ENCODE results near the gene XIRP1. TPM values are rescaled to one million over a fixed set of nuclear protein-coding genes. Genes with fewer than 3 reads are reported as not detected.
A peak's percentile ranks its signal among the peaks of the same experiment; 100 is the strongest.

The XIRP1 gene
- total RNA-seq, 2 donors from 2014 or later = not detected

GRCh38 chr3:39137991-39138803 lies 54.2 kb downstream of the XIRP1 start:
- Histone ChIP-seq H3K36me3 (replicated peaks in 1 of 2; ENCODE audit: insufficient read depth in 1 of 2, low read depth in 2 of 2) (peaks cover 3 to 7% of the 10 kb centered on the region in 2 donors), H3K4me3 (no peak overlapping the region), H3K4me1 (peaks cover 46% of the 10 kb centered on the region), H3K27ac (no peak overlapping the region), H3K27me3 (no peaks in the 10 kb centered on the region), H3K9me3 (no peaks in the 10 kb centered on the region)
- intact Hi-C loops (cut with DNase I) = no loop called here
- ATAC-seq (no peak), DNase-seq (no peak)
- no peak for TF ChIP-seq POLR2A (IDR thresholded peaks at IDR 0.05)
- no peak for TF ChIP-seq CTCF (IDR thresholded peaks at IDR 0.05)
- 85 to 91% methylated on average over 7 to 10 of the region's 10 CpGs for WGBS, 2 donors

DNA sequence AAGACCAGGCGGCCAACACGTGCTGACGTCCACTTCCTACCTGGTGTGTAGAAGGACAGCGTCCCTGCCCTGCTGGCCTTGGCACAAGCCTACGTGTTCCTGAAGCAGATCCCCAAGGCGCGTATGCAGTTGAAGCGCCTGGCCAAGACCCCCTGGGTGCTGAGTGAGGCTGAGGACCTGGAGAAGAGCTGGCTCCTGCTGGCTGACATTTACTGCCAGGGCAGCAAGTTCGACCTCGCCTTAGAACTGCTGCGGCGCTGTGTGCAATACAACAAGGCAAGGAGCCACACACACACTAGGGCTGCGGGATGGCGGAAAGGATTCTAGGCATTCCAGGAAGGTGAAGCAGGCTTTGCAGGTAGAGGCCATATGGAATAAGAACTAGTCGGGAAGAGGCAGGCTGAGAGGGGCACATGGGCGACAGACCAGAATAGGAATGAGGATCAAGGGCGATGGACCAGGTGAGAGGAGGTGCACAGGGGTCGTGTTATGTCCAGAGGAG lies 54.9 kb downstream of the XIRP1 start:
- no peaks in the 10 kb centered on the region for H3K9me3 ChIP-seq
- ATAC-seq (no peak), DNase-seq (no peak)
- peaks cover 39% of the 10 kb centered on the region for H3K4me1 ChIP-seq
- H3K27me3 ChIP-seq = no peaks in the 10 kb centered on the region
- intact Hi-C loops (cut with DNase I) = no loop called here
- H3K4me3 ChIP-seq = no peak overlapping the region
- WGBS, 2 donors = 92 to 94% methylated on average over 16 to 18 of the region's 18 CpGs
- H3K36me3 ChIP-seq (replicated peaks in 1 of 2; ENCODE audit: insufficient read depth in 1 of 2, low read depth in 2 of 2) = peaks cover 0 to under 1% of the 10 kb centered on the region in 2 donors
- no peak for TF ChIP-seq CTCF (IDR thresholded peaks at IDR 0.05)
- TF ChIP-seq POLR2A (IDR thresholded peaks at IDR 0.05) = no peak
- H3K27ac ChIP-seq = no peak overlapping the region

- WGBS, 2 donors = 92 to 96% methylated on average over 16 to 19 of the region's 21 CpGs
- Histone ChIP-seq H3K27ac (no peak overlapping the region), H3K27me3 (no peaks in the 10 kb centered on the region), H3K4me3 (no peak overlapping the region), H3K9me3 (no peaks in the 10 kb centered on the region), H3K4me1 (peaks cover 32% of the 10 kb centered on the region), H3K36me3 (replicated peaks in 1 of 2; ENCODE audit: insufficient read depth in 1 of 2, low read depth in 2 of 2) (no peaks in the 10 kb centered on the region)
- intact Hi-C loops (cut with DNase I) = no loop called here
- DNase-seq (peak in 1 of 4 donors; percentile 10), ATAC-seq (no peak)
- TF ChIP-seq CTCF (IDR thresholded peaks at IDR 0.05) (no peak), POLR2A (IDR thresholded peaks at IDR 0.05) (no peak)
These were observed 55.6 kb downstream of the XIRP1 start for GRCh38 chr3:39136533-39137434.

- no peaks in the 10 kb centered on the region for H3K9me3 ChIP-seq
- H3K4me1 ChIP-seq = peaks cover 27% of the 10 kb centered on the region
- WGBS, 2 donors = 57 to 62% methylated on average over 8 of the region's 8 CpGs
- ATAC-seq (peak; percentile 40), DNase-seq (peak in 2 of 4 donors; percentile 44 to 52)
- no peak overlapping the region for H3K4me3 ChIP-seq
- no peaks in the 10 kb centered on the region for H3K36me3 ChIP-seq (replicated peaks in 1 of 2; ENCODE audit: insufficient read depth in 1 of 2, low read depth in 2 of 2)
- intact Hi-C loops (cut with DNase I) = no loop called here
- TF ChIP-seq POLR2A (IDR thresholded peaks at IDR 0.05) (no peak), CTCF (IDR thresholded peaks at IDR 0.05) (no peak)
- H3K27me3 ChIP-seq = no peaks in the 10 kb centered on the region
- H3K27ac ChIP-seq = peak overlapping the region in 1 of 4 donors; percentile 20
These were observed 57.1 kb downstream of the XIRP1 start for GRCh38 chr3:39135170-39135805.
